GM23248 (cell line): Measurements from ENCODE around the gene MBP.

Experiments
- EZH2 ChIP-seq: fragments of 200-600 bp; sonication (generic); IDR thresholded peaks from 2 replicates; pipeline ENCODE4 v1.6.1; 2018; ENCODE audit warnings: antibody characterized with exemption, mild to moderate bottlenecking; ENCODE audit not compliant: insufficient read depth, poor library complexity, severe bottlenecking
- EZH2phosphoT487 ChIP-seq: fragments of 200-600 bp; sonication (generic); IDR thresholded peaks from 2 replicates; pipeline ENCODE4 v1.6.1; 2018; ENCODE audit warnings: antibody characterized with exemption, moderate library complexity, mild to moderate bottlenecking, low read depth; ENCODE audit not compliant: insufficient read depth

- TF ChIP-seq EZH2 (no peak), EZH2phosphoT487 (no peak)
These were observed 8.0 kb upstream of the MBP start for GRCh38 chr18:77140439-77141109.
